A549 (cell line): ENCODE results near the gene DEXI. TPM values are rescaled to one million over a fixed set of nuclear protein-coding genes. Genes with fewer than 3 reads are reported as not detected.

Experiments
- ATAC-seq, 2 experiments: fragments of 200-7000 bp in 1 of 2; fragments of >200 bp in 1 of 2; cut with Nextera tagmentation in 1 of 2; cut with Tn5 transposase in 1 of 2; 3 replicates each; pipeline versions ENCODE4 v1.8.0 to v1.9.1; 2018 to 2020; ENCODE audit warnings: mild to moderate bottlenecking in 1 of 2, moderate library complexity in 1 of 2
- CTCF ChIA-PET: fragments of 300-600 bp; sonication (Branson Sonifier 250); formaldehyde crosslinking; extraction: SDS; loops from one replicate; lab custom pipeline; 2021; ENCODE audit warnings: antibody characterized with exemption, inconsistent platforms; lab: Yijun Ruan, JAX
- POLR2A ChIA-PET: fragments of 350-600 bp; formaldehyde crosslinking; extraction: SDS; loops from one replicate; lab custom pipeline; 2021; ENCODE audit warnings: antibody characterized with exemption, inconsistent platforms; lab: Yijun Ruan, JAX
- DNase-seq, 2 experiments: peaks; one replicate each; pipeline versions ENCODE4 v3.0.0 to v3.0.0-alpha.2; 2011 to 2016; ENCODE audit warnings: low read depth in 1 of 2, low spot score in 1 of 2
- FAIRE-seq: peaks from 2 replicates; lab custom pipeline; 2011; peaks lifted over from hg19 to GRCh38; lab: Jason Lieb, UNC
- H3K27ac ChIP-seq, 2 experiments: fragments of >200 bp; sonication (Bioruptor Twin); formaldehyde crosslinking; 3 replicates each; pipeline ENCODE4 v1.5.1; 2016 to 2017
- H3K4me1 ChIP-seq: fragments of >200 bp; sonication (Bioruptor Twin); formaldehyde crosslinking; 3 replicates; pipeline ENCODE4 v1.6.1; 2016
- H3K4me2 ChIP-seq: fragments of >200 bp; sonication (Bioruptor Twin); formaldehyde crosslinking; 3 replicates; pipeline ENCODE4 v1.6.1; 2016
- H3K4me3 ChIP-seq: fragments of >200 bp; sonication (Bioruptor Twin); formaldehyde crosslinking; 3 replicates; pipeline ENCODE4 v1.5.1; 2016
- H3K9me3 ChIP-seq: fragments of >200 bp; sonication (Bioruptor Twin); formaldehyde crosslinking; 3 replicates; pipeline ENCODE4 v1.6.1; 2016
- BHLHE40 ChIP-seq: IDR thresholded peaks from 2 replicates; pipeline ENCODE4 v1.6.1; 2012; ENCODE audit warnings: low read depth, low read length, inconsistent platforms
- CBX2 ChIP-seq: fragments of 200-600 bp; sonication (generic); IDR thresholded peaks from 2 replicates; pipeline ENCODE4 v1.6.1; 2016; ENCODE audit warnings: low read depth, mild to moderate bottlenecking, borderline replicate concordance
- CBX8 ChIP-seq: fragments of 200-600 bp; sonication (generic); IDR thresholded peaks from 2 replicates; pipeline ENCODE4 v1.6.1; 2016
- CHD2 ChIP-seq: fragments of 150-350 bp; IDR thresholded peaks from 2 replicates; pipeline ENCODE4 v1.6.1; 2014; ENCODE audit warnings: low read length; ENCODE audit not compliant: partially characterized antibody
- CHD4 ChIP-seq: fragments of 200-600 bp; sonication (generic); IDR thresholded peaks from 2 replicates; pipeline ENCODE4 v1.6.1; 2016; ENCODE audit warnings: antibody characterized with exemption, mild to moderate bottlenecking, borderline replicate concordance
- EHF ChIP-seq: fragments of 250-450 bp; sonication (Bioruptor Pico); IDR thresholded peaks from 2 replicates; pipeline ENCODE4 v1.5.0; 2020; ENCODE audit warnings: mild to moderate bottlenecking
- FOSL2 ChIP-seq, 2 experiments: fragments of 450-650 bp in 1 of 2; fragments of >200 bp in 1 of 2; sonication (Bioruptor Twin) in 1 of 2; formaldehyde crosslinking; IDR thresholded peaks; 2 replicates each; pipeline versions ENCODE4 v1.5.0 to v1.6.1; 2016 to 2020; ENCODE audit warnings: mild to moderate bottlenecking in 1 of 2, moderate library complexity in 1 of 2
- GATA3 ChIP-seq: IDR thresholded peaks from 2 replicates; pipeline ENCODE4 v1.6.1; 2012; ENCODE audit warnings: borderline replicate concordance
- JUN ChIP-seq, 2 experiments: fragments of >200 bp; sonication (Bioruptor Twin); formaldehyde crosslinking; IDR thresholded peaks; 2 replicates in 1 of 2; 3 replicates in 1 of 2; pipeline ENCODE4 v1.6.1; 2016 to 2017
- MYC ChIP-seq: IDR thresholded peaks from 2 replicates; pipeline ENCODE4 v1.6.1; 2012; ENCODE audit warnings: mild to moderate bottlenecking, inconsistent platforms, low read length, improper control_type of control experiment, borderline replicate concordance
- NPAS2 ChIP-seq: fragments of 250-450 bp; sonication (Bioruptor Pico); IDR thresholded peaks from 2 replicates; pipeline ENCODE4 v1.8.0; 2022; ENCODE audit warnings: mild to moderate bottlenecking, moderate library complexity, borderline replicate concordance
- RARB ChIP-seq: fragments of 250-450 bp; sonication (Bioruptor Pico); IDR thresholded peaks from 2 replicates; pipeline ENCODE4 v1.8.0; 2021; ENCODE audit warnings: mild to moderate bottlenecking, moderate library complexity
- RCOR1 ChIP-seq: fragments of 150-350 bp; IDR thresholded peaks from 2 replicates; pipeline ENCODE4 v1.6.1; 2014; ENCODE audit warnings: antibody characterized with exemption, low read length, low read depth
- TP53 ChIP-seq: fragments of 250-450 bp; sonication (Bioruptor Pico); IDR thresholded peaks from 2 replicates; pipeline ENCODE4 v1.5.0; 2021; ENCODE audit warnings: mild to moderate bottlenecking, moderate library complexity
- ZSCAN20 ChIP-seq: fragments of 250-450 bp; sonication (Bioruptor Pico); IDR thresholded peaks from 2 replicates; pipeline ENCODE4 v1.8.0; 2022; ENCODE audit warnings: mild to moderate bottlenecking, moderate library complexity
- WGBS: methylation state at CpG from one replicate; pipeline ENCODE4 v1.1.6; 2017; ENCODE audit errors: missing lambda C conversion rate; 5-methylcytosine and 5-hydroxymethylcytosine counted together
- polyA plus RNA-seq, 4 experiments: library from polyadenylated mRNA; depleted of rRNA in 3 of 4; stranded (reverse); fragments of >200 nt; fragmentation: RNase III in 1 of 4; extraction: RNeasy Plus Mini Kit Qiagen cat#74134 plus additional on column Dnase treatment in 1 of 4; gene quantifications; 2 replicates in 3 of 4; 3 replicates in 1 of 4; pipeline ENCODE4 v1.2.3, GENCODE V29; 2011 to 2017
- TF ChIP-seq, protein P1 (sequence below): fragments of 250-450 bp; sonication (Bioruptor Pico); IDR thresholded peaks from 2 replicates; pipeline ENCODE4 v1.5.0; 2021; ENCODE audit warnings: mild to moderate bottlenecking, moderate library complexity, borderline replicate concordance
- TF ChIP-seq, protein P2 (sequence below): IDR thresholded peaks from 2 replicates; pipeline ENCODE4 v1.6.1; 2012
- TF ChIP-seq, protein P3 (sequence below): fragments of 200-600 bp; sonication (generic); IDR thresholded peaks from 2 replicates; pipeline ENCODE4 v1.6.1; 2016; ENCODE audit warnings: antibody characterized with exemption, mild to moderate bottlenecking, moderate library complexity
- TF ChIP-seq, protein P4 (sequence below): IDR thresholded peaks from 2 replicates; pipeline ENCODE4 v1.6.1; 2012; ENCODE audit warnings: low read depth, borderline replicate concordance
- TF ChIP-seq, protein P5 (sequence below): fragments of 150-350 bp; IDR thresholded peaks from 2 replicates; pipeline ENCODE4 v1.6.1; 2014; ENCODE audit warnings: low read depth, mild to moderate bottlenecking, low read length

Gene DEXI
- polyA plus RNA-seq, 2 of the 4 experiments (the other 2 are of a cell fraction), result 22.0 to 34.0 TPM

DNA sequence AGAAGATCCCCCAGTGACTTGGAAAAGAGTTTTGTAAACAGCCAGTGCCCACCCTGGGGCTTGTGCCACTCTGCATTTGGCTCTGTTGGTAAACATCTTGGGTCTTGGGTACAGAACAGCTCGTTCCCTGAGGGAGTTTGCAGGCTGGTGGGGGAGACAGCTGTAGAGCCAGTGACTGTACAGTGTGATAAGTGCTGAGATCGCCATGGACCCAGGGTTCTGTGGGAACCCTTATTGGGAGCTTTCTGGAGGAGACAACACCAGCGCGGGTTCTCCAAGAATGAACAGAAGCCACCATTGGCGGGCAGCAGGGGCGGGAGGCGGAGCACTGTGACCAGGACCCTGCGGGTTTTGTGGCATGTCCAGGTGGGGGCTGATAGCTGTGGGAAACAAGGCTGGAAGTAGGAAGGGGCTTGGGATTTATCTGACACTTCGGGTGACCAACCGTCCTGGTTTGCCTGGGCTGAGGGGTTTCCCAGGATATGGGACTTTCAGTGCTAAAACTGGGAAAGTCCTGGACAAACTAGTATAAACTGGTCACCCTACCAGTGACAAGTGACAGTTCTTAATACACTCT lies 5.0 kb upstream of the DEXI start:
- Histone ChIP-seq H3K4me2 (no peak overlapping the region), H3K9me3 (no peaks in the 10 kb centered on the region), H3K27ac (no peak overlapping the region), H3K4me1 (peaks cover 25% of the 10 kb centered on the region; the same call in 2 of the 3 replicates), H3K4me3 (no peak overlapping the region)
- FAIRE-seq (no peak), DNase-seq (no peak), ATAC-seq (no peak)
- TF ChIP-seq GATA3 (no peak), CBX2 (no peak), FOSL2 (IDR thresholded peaks at IDR 0.05) (no peak), FOSL2 (CRISPR knock-in tag; IDR thresholded peaks at IDR 0.05) (no peak), MYC (no peak), BHLHE40 (no peak), EHF (CRISPR knock-in tag) (no peak), ZSCAN20 (CRISPR knock-in tag) (no peak), CBX8 (no peak), CHD2 (no peak), TP53 (CRISPR knock-in tag) (no peak), RCOR1 (no peak), CHD4 (no peak), JUN (IDR thresholded peaks at IDR 0.05) (no peak), NPAS2 (no peak), RARB (CRISPR knock-in tag) (no peak)
- TF ChIP-seq, protein P1, sequence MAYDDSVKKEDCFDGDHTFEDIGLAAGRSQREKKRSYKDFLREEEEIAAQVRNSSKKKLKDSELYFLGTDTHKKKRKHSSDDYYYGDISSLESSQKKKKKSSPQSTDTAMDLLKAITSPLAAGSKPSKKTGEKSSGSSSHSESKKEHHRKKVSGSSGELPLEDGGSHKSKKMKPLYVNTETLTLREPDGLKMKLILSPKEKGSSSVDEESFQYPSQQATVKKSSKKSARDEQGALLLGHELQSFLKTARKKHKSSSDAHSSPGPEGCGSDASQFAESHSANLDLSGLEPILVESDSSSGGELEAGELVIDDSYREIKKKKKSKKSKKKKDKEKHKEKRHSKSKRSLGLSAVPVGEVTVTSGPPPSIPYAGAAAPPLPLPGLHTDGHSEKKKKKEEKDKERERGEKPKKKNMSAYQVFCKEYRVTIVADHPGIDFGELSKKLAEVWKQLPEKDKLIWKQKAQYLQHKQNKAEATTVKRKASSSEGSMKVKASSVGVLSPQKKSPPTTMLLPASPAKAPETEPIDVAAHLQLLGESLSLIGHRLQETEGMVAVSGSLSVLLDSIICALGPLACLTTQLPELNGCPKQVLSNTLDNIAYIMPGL, result no peak
- TF ChIP-seq, protein P2, sequence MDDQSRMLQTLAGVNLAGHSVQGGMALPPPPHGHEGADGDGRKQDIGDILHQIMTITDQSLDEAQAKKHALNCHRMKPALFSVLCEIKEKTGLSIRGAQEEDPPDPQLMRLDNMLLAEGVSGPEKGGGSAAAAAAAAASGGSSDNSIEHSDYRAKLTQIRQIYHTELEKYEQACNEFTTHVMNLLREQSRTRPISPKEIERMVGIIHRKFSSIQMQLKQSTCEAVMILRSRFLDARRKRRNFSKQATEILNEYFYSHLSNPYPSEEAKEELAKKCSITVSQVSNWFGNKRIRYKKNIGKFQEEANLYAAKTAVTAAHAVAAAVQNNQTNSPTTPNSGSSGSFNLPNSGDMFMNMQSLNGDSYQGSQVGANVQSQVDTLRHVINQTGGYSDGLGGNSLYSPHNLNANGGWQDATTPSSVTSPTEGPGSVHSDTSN, result no peak
- TF ChIP-seq, protein P3, sequence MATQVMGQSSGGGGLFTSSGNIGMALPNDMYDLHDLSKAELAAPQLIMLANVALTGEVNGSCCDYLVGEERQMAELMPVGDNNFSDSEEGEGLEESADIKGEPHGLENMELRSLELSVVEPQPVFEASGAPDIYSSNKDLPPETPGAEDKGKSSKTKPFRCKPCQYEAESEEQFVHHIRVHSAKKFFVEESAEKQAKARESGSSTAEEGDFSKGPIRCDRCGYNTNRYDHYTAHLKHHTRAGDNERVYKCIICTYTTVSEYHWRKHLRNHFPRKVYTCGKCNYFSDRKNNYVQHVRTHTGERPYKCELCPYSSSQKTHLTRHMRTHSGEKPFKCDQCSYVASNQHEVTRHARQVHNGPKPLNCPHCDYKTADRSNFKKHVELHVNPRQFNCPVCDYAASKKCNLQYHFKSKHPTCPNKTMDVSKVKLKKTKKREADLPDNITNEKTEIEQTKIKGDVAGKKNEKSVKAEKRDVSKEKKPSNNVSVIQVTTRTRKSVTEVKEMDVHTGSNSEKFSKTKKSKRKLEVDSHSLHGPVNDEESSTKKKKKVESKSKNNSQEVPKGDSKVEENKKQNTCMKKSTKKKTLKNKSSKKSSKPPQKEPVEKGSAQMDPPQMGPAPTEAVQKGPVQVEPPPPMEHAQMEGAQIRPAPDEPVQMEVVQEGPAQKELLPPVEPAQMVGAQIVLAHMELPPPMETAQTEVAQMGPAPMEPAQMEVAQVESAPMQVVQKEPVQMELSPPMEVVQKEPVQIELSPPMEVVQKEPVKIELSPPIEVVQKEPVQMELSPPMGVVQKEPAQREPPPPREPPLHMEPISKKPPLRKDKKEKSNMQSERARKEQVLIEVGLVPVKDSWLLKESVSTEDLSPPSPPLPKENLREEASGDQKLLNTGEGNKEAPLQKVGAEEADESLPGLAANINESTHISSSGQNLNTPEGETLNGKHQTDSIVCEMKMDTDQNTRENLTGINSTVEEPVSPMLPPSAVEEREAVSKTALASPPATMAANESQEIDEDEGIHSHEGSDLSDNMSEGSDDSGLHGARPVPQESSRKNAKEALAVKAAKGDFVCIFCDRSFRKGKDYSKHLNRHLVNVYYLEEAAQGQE, result no peak
- TF ChIP-seq, protein P4, sequence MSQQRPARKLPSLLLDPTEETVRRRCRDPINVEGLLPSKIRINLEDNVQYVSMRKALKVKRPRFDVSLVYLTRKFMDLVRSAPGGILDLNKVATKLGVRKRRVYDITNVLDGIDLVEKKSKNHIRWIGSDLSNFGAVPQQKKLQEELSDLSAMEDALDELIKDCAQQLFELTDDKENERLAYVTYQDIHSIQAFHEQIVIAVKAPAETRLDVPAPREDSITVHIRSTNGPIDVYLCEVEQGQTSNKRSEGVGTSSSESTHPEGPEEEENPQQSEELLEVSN, result no peak
- TF ChIP-seq, protein P5, sequence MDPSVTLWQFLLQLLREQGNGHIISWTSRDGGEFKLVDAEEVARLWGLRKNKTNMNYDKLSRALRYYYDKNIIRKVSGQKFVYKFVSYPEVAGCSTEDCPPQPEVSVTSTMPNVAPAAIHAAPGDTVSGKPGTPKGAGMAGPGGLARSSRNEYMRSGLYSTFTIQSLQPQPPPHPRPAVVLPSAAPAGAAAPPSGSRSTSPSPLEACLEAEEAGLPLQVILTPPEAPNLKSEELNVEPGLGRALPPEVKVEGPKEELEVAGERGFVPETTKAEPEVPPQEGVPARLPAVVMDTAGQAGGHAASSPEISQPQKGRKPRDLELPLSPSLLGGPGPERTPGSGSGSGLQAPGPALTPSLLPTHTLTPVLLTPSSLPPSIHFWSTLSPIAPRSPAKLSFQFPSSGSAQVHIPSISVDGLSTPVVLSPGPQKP, result no peak
- 89% methylated on average over 10 of the region's 10 CpGs for WGBS
- CTCF ChIA-PET, result interaction anchor here (0.8 to 12.2 kb wide), 3 partner anchors 18 to 1121 kb away, joined by 3 to 284 read pairs (median 33); partner anchors contain the start of gene SOCS1
- POLR2A ChIA-PET, result no interaction called here
